IPS-18c (cell line): ENCODE data around the gene RNU5D-1.
A peak's percentile ranks its signal among the peaks of the same experiment; 100 is the strongest.
"Not testable (repeated sequence)": the region's sequence is repeated elsewhere in the genome, so short reads cannot be mapped to it uniquely, and the experiment has no call there.

Experiments
- H3K4me3 ChIP-seq: 2 replicates; pipeline ENCODE4 v1.7.0; 2013; ENCODE audit warnings: low read depth, mild to moderate bottlenecking, low read length, moderate library complexity; ENCODE audit not compliant: insufficient read depth
- H3K9me3 ChIP-seq: one replicate; pipeline ENCODE4 v1.6.1; 2013; ENCODE audit warnings: mild to moderate bottlenecking, low read length, moderate library complexity; ENCODE audit not compliant: control insufficient read depth, insufficient read depth

The RNU5D-1 gene

GRCh38 chr1:44714532-44714931 is 16.4 kb downstream of the RNU5D-1 start:
- no peak overlapping the region for H3K4me3 ChIP-seq
- no peaks in the 10 kb centered on the region for H3K9me3 ChIP-seq

- Histone ChIP-seq H3K9me3 (peaks cover 2% of the 10 kb centered on the region), H3K4me3 (no peak overlapping the region)
These were observed 17.6 kb downstream of the RNU5D-1 start for GRCh38 chr1:44713321-44713781.

GRCh38 chr1:44707959-44708831 is 22.8 kb downstream of the RNU5D-1 start:
- peak overlapping the region; percentile 3; the same call in 1 of the 2 replicates for H3K4me3 ChIP-seq

GRCh38 chr1:44707112-44707881 is 23.7 kb downstream of the RNU5D-1 start:
- H3K9me3 ChIP-seq = peaks cover 2% of the 10 kb centered on the region
- H3K4me3 ChIP-seq = no peak overlapping the region

More at GRCh38 chr1:44707959-44708831, 22.8 kb downstream of the RNU5D-1 start:
- peaks cover 2% of the 10 kb centered on the region for H3K9me3 ChIP-seq

GRCh38 chr1:44705938-44706337 is 25.0 kb downstream of the RNU5D-1 start:
- no peak overlapping the region for H3K4me3 ChIP-seq
- H3K9me3 ChIP-seq = peaks cover 2% of the 10 kb centered on the region

GRCh38 chr1:44705470-44705869 is 25.5 kb downstream of the RNU5D-1 start:
- peaks cover 2% of the 10 kb centered on the region for H3K9me3 ChIP-seq
- no peak overlapping the region for H3K4me3 ChIP-seq

- Histone ChIP-seq H3K9me3 (no peaks in the 10 kb centered on the region), H3K4me3 (no peak overlapping the region)
These were observed 29.8 kb downstream of the RNU5D-1 start for GRCh38 chr1:44701141-44701573.

GRCh38 chr1:44700573-44700972 is 30.4 kb downstream of the RNU5D-1 start:
- H3K9me3 ChIP-seq = no peaks in the 10 kb centered on the region
- no peak overlapping the region for H3K4me3 ChIP-seq

- H3K4me3 ChIP-seq, H3K9me3 ChIP-seq: not testable (repeated sequence)
These were observed 31.6 kb downstream of the RNU5D-1 start for GRCh38 chr1:44699375-44699774.

GRCh38 chr1:44698138-44698537 is 32.8 kb downstream of the RNU5D-1 start:
- no peak overlapping the region for H3K4me3 ChIP-seq
- no peaks in the 10 kb centered on the region for H3K9me3 ChIP-seq

GRCh38 chr1:44696789-44697345 is 34.1 kb downstream of the RNU5D-1 start:
- H3K4me3 ChIP-seq = no peak overlapping the region
- H3K9me3 ChIP-seq = no peaks in the 10 kb centered on the region

- H3K4me3 ChIP-seq = no peak overlapping the region
- H3K9me3 ChIP-seq = no peaks in the 10 kb centered on the region
These were observed 34.9 kb downstream of the RNU5D-1 start for GRCh38 chr1:44696101-44696500.

- Histone ChIP-seq H3K9me3 (no peaks in the 10 kb centered on the region), H3K4me3 (no peak overlapping the region)
These were observed 35.3 kb downstream of the RNU5D-1 start for GRCh38 chr1:44695671-44696070.

- H3K4me3 ChIP-seq = no peak overlapping the region
- no peaks in the 10 kb centered on the region for H3K9me3 ChIP-seq
These were observed 36.0 kb downstream of the RNU5D-1 start for GRCh38 chr1:44694863-44695478.

GRCh38 chr1:44693900-44694299 is 37.1 kb downstream of the RNU5D-1 start:
- no peaks in the 10 kb centered on the region for H3K9me3 ChIP-seq
- H3K4me3 ChIP-seq = no peak overlapping the region

- no peaks in the 10 kb centered on the region for H3K9me3 ChIP-seq
- H3K4me3 ChIP-seq = no peak overlapping the region
These were observed 37.8 kb downstream of the RNU5D-1 start for GRCh38 chr1:44693159-44693558.

GRCh38 chr1:44689447-44689765 is 41.6 kb downstream of the RNU5D-1 start:
- H3K9me3 ChIP-seq = no peaks in the 10 kb centered on the region
- no peak overlapping the region for H3K4me3 ChIP-seq
